Common myeloid progenitor, CD34-positive (primary cell): ENCODE results near the gene ALOX12.
A peak's percentile ranks its signal among the peaks of the same experiment; 100 is the strongest.

Experiments
- CTCF ChIA-PET: fragments of 350-600 bp; sonication (Branson Sonifier 250); formaldehyde crosslinking; loops from one replicate; lab custom pipeline; 2021; ENCODE audit warnings: antibody characterized with exemption; lab: Charles Lee
- POLR2A ChIA-PET: fragments of 350-600 bp; sonication (Branson Sonifier 250); formaldehyde crosslinking; loops from one replicate; lab custom pipeline; 2021; ENCODE audit warnings: antibody characterized with exemption; lab: Charles Lee
- DNase-seq, 3 donors: peaks; one replicate each; pipeline versions ENCODE4 v3.0.0 to v3.0.0-alpha.2; 2013
- H3K27ac ChIP-seq, 2 experiments: 1 replicate in 1 of 2; 2 replicates in 1 of 2; pipeline ENCODE4 v1.7.0; 2013; ENCODE audit warnings: inconsistent platforms in 2 of 2, low read length in 2 of 2, mild to moderate bottlenecking in 2 of 2, low read depth in 1 of 2, moderate library complexity in 1 of 2; ENCODE audit not compliant: severe bottlenecking in 2 of 2, insufficient read depth in 1 of 2, poor library complexity in 1 of 2
- H3K27me3 ChIP-seq, 5 experiments: replicated peaks in 2 of 5; 1 replicate in 3 of 5; 2 replicates in 2 of 5; pipeline versions ENCODE4 v1.6.1 to v1.7.0; 2013; ENCODE audit warnings: low read length in 4 of 5, mild to moderate bottlenecking in 2 of 5, moderate library complexity in 2 of 5, inconsistent platforms in 1 of 5; ENCODE audit not compliant: insufficient read depth in 5 of 5, control insufficient read depth in 4 of 5
- H3K36me3 ChIP-seq, 4 experiments: 1 replicate in 2 of 4; 2 replicates in 2 of 4; pipeline versions ENCODE4 v1.6.1 to v1.7.0; 2013; ENCODE audit warnings: low read length in 3 of 4, control low read depth in 1 of 4, mild to moderate bottlenecking in 1 of 4; ENCODE audit not compliant: control insufficient read depth in 4 of 4, insufficient read depth in 4 of 4
- H3K4me1 ChIP-seq, 4 experiments: 1 replicate in 3 of 4; 2 replicates in 1 of 4; pipeline versions ENCODE4 v1.6.1 to v1.7.1; 2013; ENCODE audit warnings: low read length in 3 of 4, mild to moderate bottlenecking in 3 of 4, control low read depth in 1 of 4, inconsistent platforms in 1 of 4, moderate library complexity in 1 of 4; ENCODE audit not compliant: control insufficient read depth in 4 of 4, insufficient read depth in 4 of 4; ENCODE audit errors: control extremely low read depth in 1 of 4
- H3K4me3 ChIP-seq, 7 experiments: 1 replicate in 4 of 7; 2 replicates in 3 of 7; pipeline versions ENCODE4 v1.5.1 to v1.7.0; 2013; ENCODE audit warnings: mild to moderate bottlenecking in 7 of 7, low read length in 6 of 7, moderate library complexity in 6 of 7, inconsistent platforms in 2 of 7, low read depth in 2 of 7, control low read depth in 1 of 7; ENCODE audit not compliant: insufficient read depth in 4 of 7, control insufficient read depth in 1 of 7; ENCODE audit errors: extremely low read depth in 1 of 7
- H3K9me3 ChIP-seq, 5 experiments: 1 replicate in 4 of 5; 2 replicates in 1 of 5; pipeline versions ENCODE4 v1.6.1 to v1.7.1; 2013; ENCODE audit warnings: low read length in 4 of 5, mild to moderate bottlenecking in 2 of 5, inconsistent platforms in 1 of 5, low read depth in 1 of 5, moderate library complexity in 1 of 5; ENCODE audit not compliant: control insufficient read depth in 4 of 5, insufficient read depth in 2 of 5; ENCODE audit errors: control extremely low read depth in 1 of 5
- WGBS: methylation state at CpG from one replicate; pipeline ENCODE4 v1.1.5; 2013; ENCODE audit not compliant: insufficient coverage; 5-methylcytosine and 5-hydroxymethylcytosine counted together

The ALOX12 gene

GRCh38 chr17:7020894-7021664, 25.2 kb downstream of the ALOX12 start:
- WGBS: 83% methylated on average over 11 of the region's 11 CpGs
- peaks cover 6 to 69% (median 52%) of the 10 kb centered on the region in 4 experiments for H3K4me1 ChIP-seq
- H3K27me3 ChIP-seq: peaks cover 0 to 3% (median 0%) of the 10 kb centered on the region in 5 experiments
- ChIA-PET POLR2A (interaction anchor here (1.1 to 3.3 kb wide), 6 partner anchors 9 to 107 kb away, joined by 3 to 17 read pairs (median 10); partner anchors contain the start of genes RNASEK, SLC16A11 and SLC16A13), CTCF (interaction anchor here (0.6 to 8.8 kb wide), 23 partner anchors 9 to 177 kb away, joined by 3 to 76 read pairs (median 4); partner anchors contain the start of genes RNASEK, SLC16A11 and SLC16A13)
- H3K36me3 ChIP-seq: peaks cover 0 to 12% (median 5%) of the 10 kb centered on the region in 4 experiments
- peak overlapping the region in 1 of 7 experiments; percentile 74 for H3K4me3 ChIP-seq
- H3K9me3 ChIP-seq: no peaks in the 10 kb centered on the region
- DNase-seq: no peak
- H3K27ac ChIP-seq: no peak overlapping the region

- peak overlapping the region; percentile 2 to 74 (median 45) for H3K4me3 ChIP-seq
- H3K9me3 ChIP-seq: no peaks in the 10 kb centered on the region
- H3K4me1 ChIP-seq: peaks cover 3 to 58% (median 41%) of the 10 kb centered on the region in 4 experiments
- WGBS: under 1% methylated on average over 47 of the region's 53 CpGs
- peaks cover 0 to 4% (median 2%) of the 10 kb centered on the region in 4 experiments for H3K36me3 ChIP-seq
- CTCF ChIA-PET: interaction anchor here (0.6 to 8.8 kb wide), 22 partner anchors 8 to 267 kb away, joined by 3 to 76 read pairs (median 4); partner anchors contain the start of genes RNASEK and SLC16A13
- peak overlapping the region in 1 of 2 experiments; percentile 25 for H3K27ac ChIP-seq
- POLR2A ChIA-PET: interaction anchor here (0.7 to 3.3 kb wide), 8 partner anchors 10 to 179 kb away, joined by 3 to 17 read pairs (median 6); partner anchors contain the start of genes RNASEK, SLC16A11 and SLC16A13
- peaks cover 0 to 3% (median 0%) of the 10 kb centered on the region in 5 experiments for H3K27me3 ChIP-seq
- DNase-seq: peak; percentile 74 to 95 (median 95)
Measured at GRCh38 chr17:7021993-7022778, 26.3 kb downstream of the ALOX12 start.

GRCh38 chr17:7022781-7023571, 27.1 kb downstream of the ALOX12 start, which contains the start of gene BCL6B:
Gene BCL6B, plus strand, starts transcription at chr17:7023050. Its CDS starts 622 bp downstream, at chr17:7023672.
- 19% methylated on average over 31 of the region's 47 CpGs for WGBS
- POLR2A ChIA-PET: interaction anchor here (0.7 to 3.3 kb wide), 7 partner anchors 8 to 108 kb away, joined by 3 to 17 read pairs (median 8); partner anchors contain the start of genes RNASEK, SLC16A11 and SLC16A13
- CTCF ChIA-PET: interaction anchor here (0.8 to 8.8 kb wide), 11 partner anchors 9 to 268 kb away, joined by 3 to 76 read pairs (median 8); partner anchors contain the start of gene SLC16A13

GRCh38 chr17:7023576-7024401, 27.9 kb downstream of the ALOX12 start:
- ChIA-PET POLR2A (interaction anchor here (0.6 to 1.1 kb wide), 4 partner anchors 9 to 150 kb away, joined by 3 to 6 read pairs (median 4); partner anchors contain the start of gene SLC16A13), CTCF (interaction anchor here (1.1 to 8.8 kb wide), 6 partner anchors 12 to 155 kb away, joined by 3 to 76 read pairs (median 22); partner anchors contain the start of gene SLC16A13)
- Histone ChIP-seq H3K27me3 (peaks cover 0 to 3% (median 0%) of the 10 kb centered on the region in 5 experiments), H3K4me3 (peak overlapping the region in 5 of 7 experiments; percentile 34 to 74 (median 57)), H3K9me3 (no peaks in the 10 kb centered on the region), H3K36me3 (no peaks in the 10 kb centered on the region), H3K27ac (no peak overlapping the region), H3K4me1 (peaks cover 3 to 46% (median 27%) of the 10 kb centered on the region in 4 experiments)
- DNase-seq: peak; percentile 93 to 96 (median 96)
- 43% methylated on average over 45 of the region's 51 CpGs for WGBS

More at GRCh38 chr17:7022781-7023571, 27.1 kb downstream of the ALOX12 start, which contains the start of gene BCL6B:
- Histone ChIP-seq H3K9me3 (no peaks in the 10 kb centered on the region), H3K4me1 (peaks cover 3 to 50% (median 33%) of the 10 kb centered on the region in 4 experiments), H3K4me3 (peak within 1 kb of the TSS; percentile 2 to 74 (median 46)), H3K27me3 (peaks cover 0 to 3% (median 0%) of the 10 kb centered on the region in 5 experiments), H3K36me3 (no peaks in the 10 kb centered on the region), H3K27ac (peak within 1 kb of the TSS in 1 of 2 experiments; percentile 25)
- DNase-seq: peak in 2 of 3 donors; percentile 68 to 73

- no peak overlapping the region for H3K4me3 ChIP-seq
- no peaks in the 10 kb centered on the region for H3K36me3 ChIP-seq
- 91% methylated on average over 6 of the region's 8 CpGs for WGBS
- peaks cover 5 to 49% (median 33%) of the 10 kb centered on the region in 4 experiments for H3K4me1 ChIP-seq
- DNase-seq: no peak
- H3K27ac ChIP-seq: no peak overlapping the region
- peaks cover 0 to 3% (median 0%) of the 10 kb centered on the region in 5 experiments for H3K27me3 ChIP-seq
- CTCF ChIA-PET: interaction anchor here (1.0 to 8.8 kb wide), 5 partner anchors 11 to 156 kb away, joined by 3 to 76 read pairs (median 6); partner anchors contain the start of genes SLC16A11 and SLC16A13
- POLR2A ChIA-PET: interaction anchor here (1.1 kb wide), 1 partner anchor 11 kb away, joined by 3 read pairs; the partner anchor contains the start of gene SLC16A13
- H3K9me3 ChIP-seq: no peaks in the 10 kb centered on the region
Measured at GRCh38 chr17:7024402-7024785, 28.5 kb downstream of the ALOX12 start.
